H9 (cell line): ENCODE measurements around the gene LZIC. TPM values are rescaled to one million over a fixed set of nuclear protein-coding genes. Genes with fewer than 3 reads are reported as not detected.

Experiments
- DNase-seq: peaks from one replicate; pipeline ENCODE4 v3.0.0-alpha.2; 2017
- H2AFZ ChIP-seq: one replicate; pipeline ENCODE4 v1.6.1; 2013; ENCODE audit warnings: mild to moderate bottlenecking, low read length, control low read depth, moderate library complexity
- H2AK5ac ChIP-seq: 2 replicates; pipeline ENCODE4 v1.6.1; 2013; ENCODE audit warnings: low read length, control low read depth, mixed read lengths; ENCODE audit not compliant: insufficient read length
- H2BK120ac ChIP-seq: one replicate; pipeline ENCODE4 v1.6.1; 2013; ENCODE audit warnings: low read depth, mild to moderate bottlenecking, low read length, control low read depth, inconsistent platforms; ENCODE audit not compliant: poor library complexity, severe bottlenecking
- H2BK12ac ChIP-seq: 2 replicates; pipeline ENCODE4 v1.6.1; 2013; ENCODE audit warnings: low read length, control low read depth, mixed read lengths, low read depth; ENCODE audit not compliant: insufficient read length
- H2BK15ac ChIP-seq: 2 replicates; pipeline ENCODE4 v1.6.1; 2013; ENCODE audit warnings: low read depth, low read length, control low read depth
- H2BK20ac ChIP-seq: one replicate; pipeline ENCODE4 v1.6.1; 2013; ENCODE audit warnings: low read depth, mild to moderate bottlenecking, low read length, control low read depth, inconsistent platforms; ENCODE audit not compliant: poor library complexity, severe bottlenecking
- H2BK5ac ChIP-seq: 2 replicates; pipeline ENCODE4 v1.6.1; 2013; ENCODE audit warnings: low read length, control low read depth, mixed read lengths; ENCODE audit not compliant: insufficient read length
- H3K14ac ChIP-seq: 2 replicates; pipeline ENCODE4 v1.6.1; 2013; ENCODE audit warnings: low read length, control low read depth; ENCODE audit not compliant: insufficient read depth
- H3K18ac ChIP-seq: 2 replicates; pipeline ENCODE4 v1.6.1; 2013; ENCODE audit warnings: low read depth, mild to moderate bottlenecking, mixed read lengths, low read length, control low read depth; ENCODE audit not compliant: insufficient read length
- H3K23ac ChIP-seq: 2 replicates; pipeline ENCODE4 v1.6.1; 2013; ENCODE audit warnings: low read length, control low read depth, mixed read lengths, low read depth; ENCODE audit not compliant: insufficient read length
- H3K23me2 ChIP-seq: 2 replicates; pipeline ENCODE4 v1.6.1; 2013; ENCODE audit warnings: low read depth, mild to moderate bottlenecking, mixed read lengths, low read length, control low read depth; ENCODE audit not compliant: insufficient read length, poor library complexity, severe bottlenecking
- H3K27ac ChIP-seq: 2 replicates; pipeline ENCODE4 v1.5.1; 2013; ENCODE audit warnings: low read length, control low read depth, mixed read lengths, low read depth; ENCODE audit not compliant: insufficient read length
- H3K27me3 ChIP-seq: 2 replicates; pipeline ENCODE4 v1.6.1; 2013; ENCODE audit warnings: low read length, control low read depth, inconsistent platforms; ENCODE audit not compliant: insufficient read depth
- H3K4ac ChIP-seq: 2 replicates; pipeline ENCODE4 v1.6.1; 2013; ENCODE audit warnings: low read depth, mild to moderate bottlenecking, control low read depth, inconsistent platforms, low read length, moderate library complexity
- H3K4me1 ChIP-seq: 2 replicates; pipeline ENCODE4 v1.6.1; 2013; ENCODE audit warnings: low read length, control low read depth, inconsistent platforms; ENCODE audit not compliant: insufficient read depth
- H3K4me2 ChIP-seq: 2 replicates; pipeline ENCODE4 v1.6.1; 2013; ENCODE audit warnings: low read length, control low read depth, mixed read lengths; ENCODE audit not compliant: insufficient read length, insufficient read depth
- H3K56ac ChIP-seq: 2 replicates; pipeline ENCODE4 v1.6.1; 2013; ENCODE audit warnings: low read depth, mild to moderate bottlenecking, mixed read lengths, low read length, control low read depth; ENCODE audit not compliant: insufficient read length
- H3K79me1 ChIP-seq: 2 replicates; pipeline ENCODE4 v1.6.1; 2013; ENCODE audit warnings: low read depth, mild to moderate bottlenecking, moderate library complexity, low read length, control low read depth, inconsistent platforms; ENCODE audit not compliant: insufficient read depth, poor library complexity, severe bottlenecking
- H3K79me2 ChIP-seq: 2 replicates; pipeline ENCODE4 v1.6.1; 2013; ENCODE audit warnings: low read length, control low read depth, inconsistent platforms; ENCODE audit not compliant: insufficient read depth
- H3K9ac ChIP-seq: 2 replicates; pipeline ENCODE4 v1.6.1; 2013; ENCODE audit warnings: low read length, control low read depth, mixed read lengths; ENCODE audit not compliant: insufficient read length; ENCODE audit errors: extremely low read depth
- H3K9me3 ChIP-seq: one replicate; pipeline ENCODE4 v1.6.1; 2013; ENCODE audit warnings: low read depth, low read length, inconsistent platforms; ENCODE audit not compliant: control insufficient read depth
- H3T11ph ChIP-seq: one replicate; pipeline ENCODE4 v1.6.1; 2013; ENCODE audit warnings: mild to moderate bottlenecking, low read length, control low read depth, inconsistent platforms
- H4K20me1 ChIP-seq: one replicate; pipeline ENCODE4 v1.6.1; 2013; ENCODE audit not compliant: control insufficient read depth, insufficient read length, insufficient read depth
- H4K5ac ChIP-seq: 2 replicates; pipeline ENCODE4 v1.6.1; 2013; ENCODE audit warnings: low read depth, mild to moderate bottlenecking, mixed read lengths, low read length, control low read depth; ENCODE audit not compliant: insufficient read length
- H4K8ac ChIP-seq: replicated peaks from 2 replicates; pipeline ENCODE4 v1.6.1; 2013; ENCODE audit warnings: low read length, control low read depth, mixed read lengths, low read depth; ENCODE audit not compliant: insufficient read length
- H4K91ac ChIP-seq: 2 replicates; pipeline ENCODE4 v1.6.1; 2013; ENCODE audit warnings: low read depth, mild to moderate bottlenecking, moderate library complexity, mixed read lengths, low read length, control low read depth; ENCODE audit not compliant: insufficient read length
- H3K27ac Mint-ChIP-seq, 3 experiments: 2 replicates in 2 of 3; 3 replicates in 1 of 3; pipeline ENCODE4 v1.8.0; 2020 to 2021; ENCODE audit warnings: mixed read lengths in 3 of 3, mild to moderate bottlenecking in 1 of 3, moderate library complexity in 1 of 3
- H3K27me3 Mint-ChIP-seq: 2 replicates; pipeline ENCODE4 v1.8.0; 2021; ENCODE audit warnings: low read depth, mild to moderate bottlenecking, moderate library complexity, mixed read lengths
- H3K36me3 Mint-ChIP-seq, 3 experiments: 2 replicates in 2 of 3; 3 replicates in 1 of 3; pipeline ENCODE4 v1.8.0; 2020 to 2021; ENCODE audit warnings: low read depth in 3 of 3, mixed read lengths in 3 of 3; ENCODE audit not compliant: insufficient read depth in 1 of 3
- H3K4me1 Mint-ChIP-seq, 2 experiments: 2 replicates each; pipeline ENCODE4 v1.8.0; 2020; ENCODE audit warnings: mixed read lengths in 2 of 2
- H3K4me3 Mint-ChIP-seq, 2 experiments: 2 replicates in 1 of 2; 3 replicates in 1 of 2; pipeline ENCODE4 v1.8.0; 2020 to 2021; ENCODE audit warnings: mild to moderate bottlenecking in 2 of 2, mixed read lengths in 2 of 2, moderate library complexity in 1 of 2
- H3K9me3 Mint-ChIP-seq, 2 experiments: 2 replicates in 1 of 2; 3 replicates in 1 of 2; pipeline ENCODE4 v1.8.0; 2020; ENCODE audit warnings: mild to moderate bottlenecking in 2 of 2, mixed read lengths in 2 of 2, moderate library complexity in 1 of 2
- WGBS: extraction: QIAGEN DNeasy Blood & Tissue Kit; methylation state at CpG from one replicate; pipeline ENCODE4 v1.1.7; 2013; ENCODE audit warnings: missing lambda C conversion rate, low lambda C conversion rate, mixed read lengths; ENCODE audit not compliant: insufficient read length; ENCODE audit errors: extremely low coverage; 5-methylcytosine and 5-hydroxymethylcytosine counted together
- total RNA-seq: library from RNA; stranded (reverse); gene quantifications from 2 replicates; pipeline ENCODE4 v1.2.1, GENCODE V29; 2021
- TF ChIP-seq, protein P1 (sequence below): fragments of 200-600 bp; sonication (generic); conservative IDR thresholded peaks from 3 replicates; pipeline ENCODE4 v1.8.0; 2021; ENCODE audit warnings: antibody characterized with exemption, mild to moderate bottlenecking

The LZIC gene
- total RNA-seq, 1 experiment from 2014 or later, result 22.9 TPM

- H3K9me3 ChIP-seq, result no peaks in the 10 kb centered on the region
- H3K4me2 ChIP-seq, result peak overlapping the region; percentile 23
- 100% methylated on average over 1 of the region's 15 CpGs for WGBS
- H3K23ac ChIP-seq, result no peak overlapping the region
- H3K56ac ChIP-seq, result no peak overlapping the region
- Mint-ChIP-seq H3K36me3 (peaks cover 6 to 32% (median 14%) of the 10 kb centered on the region in 3 experiments; a peak in 6 of 7 replicates), H3K9me3 (no peaks in the 10 kb centered on the region), H3K4me3 (peak overlapping the region; percentile 17 to 55; a peak in 3 of 5 replicates), H3K27me3 (no peaks in the 10 kb centered on the region), H3K27ac (peak overlapping the region; percentile 25 to 90 (median 87); a peak in 5 of 7 replicates), H3K4me1 (peaks cover 36 to 47% of the 10 kb centered on the region in 2 experiments)
- H4K8ac ChIP-seq, result no peak overlapping the region
- no peaks in the 10 kb centered on the region for H3K23me2 ChIP-seq
- H3K27ac ChIP-seq, result no peak overlapping the region
- H3K4me1 ChIP-seq, result no peaks in the 10 kb centered on the region; the same call in 1 of the 2 replicates
- no peaks in the 10 kb centered on the region for H3K79me1 ChIP-seq
- H4K5ac ChIP-seq, result no peak overlapping the region
- TF ChIP-seq, protein P1, sequence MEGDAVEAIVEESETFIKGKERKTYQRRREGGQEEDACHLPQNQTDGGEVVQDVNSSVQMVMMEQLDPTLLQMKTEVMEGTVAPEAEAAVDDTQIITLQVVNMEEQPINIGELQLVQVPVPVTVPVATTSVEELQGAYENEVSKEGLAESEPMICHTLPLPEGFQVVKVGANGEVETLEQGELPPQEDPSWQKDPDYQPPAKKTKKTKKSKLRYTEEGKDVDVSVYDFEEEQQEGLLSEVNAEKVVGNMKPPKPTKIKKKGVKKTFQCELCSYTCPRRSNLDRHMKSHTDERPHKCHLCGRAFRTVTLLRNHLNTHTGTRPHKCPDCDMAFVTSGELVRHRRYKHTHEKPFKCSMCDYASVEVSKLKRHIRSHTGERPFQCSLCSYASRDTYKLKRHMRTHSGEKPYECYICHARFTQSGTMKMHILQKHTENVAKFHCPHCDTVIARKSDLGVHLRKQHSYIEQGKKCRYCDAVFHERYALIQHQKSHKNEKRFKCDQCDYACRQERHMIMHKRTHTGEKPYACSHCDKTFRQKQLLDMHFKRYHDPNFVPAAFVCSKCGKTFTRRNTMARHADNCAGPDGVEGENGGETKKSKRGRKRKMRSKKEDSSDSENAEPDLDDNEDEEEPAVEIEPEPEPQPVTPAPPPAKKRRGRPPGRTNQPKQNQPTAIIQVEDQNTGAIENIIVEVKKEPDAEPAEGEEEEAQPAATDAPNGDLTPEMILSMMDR, result no peak
- H4K20me1 ChIP-seq, result no peaks in the 10 kb centered on the region
- H3K27me3 ChIP-seq, result no peaks in the 10 kb centered on the region
- H3K79me2 ChIP-seq, result no peaks in the 10 kb centered on the region
- no peak overlapping the region for H3K14ac ChIP-seq
- H2BK20ac ChIP-seq, result no peak overlapping the region
- no peak overlapping the region for H3K4ac ChIP-seq
- H2BK15ac ChIP-seq, result no peak overlapping the region
- H2BK5ac ChIP-seq, result no peak overlapping the region
- H3K9ac ChIP-seq, result no peak overlapping the region
- no peak overlapping the region for H2AK5ac ChIP-seq
- no peak overlapping the region for H4K91ac ChIP-seq
- H2AFZ ChIP-seq, result no peak overlapping the region
- peak; percentile 70 for DNase-seq
- no peak overlapping the region for H2BK120ac ChIP-seq
- H3T11ph ChIP-seq, result no peak overlapping the region
- no peak overlapping the region for H3K18ac ChIP-seq
- no peak overlapping the region for H2BK12ac ChIP-seq
Measured at GRCh38 chr1:9929431-9930385, 13.5 kb downstream of the LZIC start.
